ENCODE results near the gene BMP8A.
A peak's percentile ranks its signal among the peaks of the same experiment; 100 is the strongest.
"Not testable (repeated sequence)": the region's sequence is repeated elsewhere in the genome, so short reads cannot be mapped to it uniquely, and the experiment has no call there.

Gene BMP8A

DNA sequence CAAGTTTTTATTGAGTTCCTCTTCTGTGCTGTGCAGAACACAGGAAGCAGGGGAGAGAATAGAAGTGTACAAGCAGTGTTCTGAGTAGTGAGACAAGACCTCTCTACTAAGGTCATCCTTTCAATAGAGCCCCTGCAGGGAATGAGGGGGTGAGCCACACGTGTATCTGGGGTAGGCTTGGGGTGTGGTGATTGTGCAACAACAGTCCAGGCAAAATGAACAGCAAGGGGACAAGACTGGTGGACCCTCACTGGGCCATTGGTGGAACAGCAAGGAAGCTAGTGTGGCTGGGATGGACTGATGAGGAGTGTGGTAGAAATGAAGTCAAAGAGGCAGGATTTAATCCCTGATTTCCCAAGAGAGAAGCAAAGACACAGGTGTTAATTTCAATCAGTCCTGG lies 8.2 kb upstream of the BMP8A start:
- peaks cover 87% of the 10 kb centered on the region for H3K36me3 ChIP-seq (ENCODE audit: control insufficient read depth, insufficient read depth, low read length)
- no peaks in the 10 kb centered on the region for H3K9me3 ChIP-seq (ENCODE audit: control insufficient read depth, low read length)
- no peak overlapping the region for H3K4me3 ChIP-seq (ENCODE audit: extremely low read depth, insufficient read depth, low read length, poor library complexity, severe bottlenecking)
- no peak overlapping the region for H3K27ac ChIP-seq (ENCODE audit: low read depth, low read length, severe bottlenecking)
- 80 to 83% methylated on average over 1 of the region's 1 CpG for WGBS, 2 experiments (ENCODE audit: insufficient coverage in 2 of 2)
- no peaks in the 10 kb centered on the region for H3K4me1 ChIP-seq (ENCODE audit: control insufficient read depth, insufficient read depth, low read length, poor library complexity, severe bottlenecking)

DNA sequence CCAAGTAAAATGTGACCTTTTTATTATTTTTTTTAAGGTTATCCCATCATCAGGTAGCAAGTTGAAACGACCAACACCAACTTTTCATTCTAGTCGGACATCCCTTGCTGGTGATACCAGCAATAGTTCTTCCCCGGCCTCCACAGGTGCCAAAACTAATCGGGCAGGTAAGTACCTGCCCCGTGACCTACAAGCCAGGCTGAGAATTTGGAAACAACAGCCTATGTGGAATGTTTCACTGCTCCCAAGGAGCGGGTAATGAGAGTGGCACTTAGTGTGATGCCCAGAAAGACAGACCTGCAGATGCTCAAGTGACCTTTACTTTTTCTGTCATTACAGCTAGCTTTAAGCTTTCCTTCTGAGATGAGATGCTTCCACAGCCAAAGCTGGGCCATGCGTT lies 6.9 kb upstream of the BMP8A start:
- Histone ChIP-seq H3K9me3 (ENCODE audit: control insufficient read depth, low read length) (no peaks in the 10 kb centered on the region), H3K4me1 (ENCODE audit: control insufficient read depth, insufficient read depth, low read length, poor library complexity, severe bottlenecking) (no peaks in the 10 kb centered on the region), H3K36me3 (ENCODE audit: control insufficient read depth, insufficient read depth, low read length) (peaks cover 74% of the 10 kb centered on the region), H3K4me3 (ENCODE audit: extremely low read depth, insufficient read depth, low read length, poor library complexity, severe bottlenecking) (no peak overlapping the region), H3K27ac (ENCODE audit: low read depth, low read length, severe bottlenecking) (no peak overlapping the region)
- 95 to 98% methylated on average over 6 to 7 of the region's 7 CpGs for WGBS, 2 experiments (ENCODE audit: insufficient coverage in 2 of 2)

GRCh38 chr1:39485046-39485803 lies 6.2 kb upstream of the BMP8A start:
- WGBS, 2 experiments (ENCODE audit: insufficient coverage in 2 of 2), result 97 to 99% methylated on average over 9 to 13 of the region's 14 CpGs
- H3K27ac ChIP-seq (ENCODE audit: low read depth, low read length, severe bottlenecking), result no peak overlapping the region

DNA sequence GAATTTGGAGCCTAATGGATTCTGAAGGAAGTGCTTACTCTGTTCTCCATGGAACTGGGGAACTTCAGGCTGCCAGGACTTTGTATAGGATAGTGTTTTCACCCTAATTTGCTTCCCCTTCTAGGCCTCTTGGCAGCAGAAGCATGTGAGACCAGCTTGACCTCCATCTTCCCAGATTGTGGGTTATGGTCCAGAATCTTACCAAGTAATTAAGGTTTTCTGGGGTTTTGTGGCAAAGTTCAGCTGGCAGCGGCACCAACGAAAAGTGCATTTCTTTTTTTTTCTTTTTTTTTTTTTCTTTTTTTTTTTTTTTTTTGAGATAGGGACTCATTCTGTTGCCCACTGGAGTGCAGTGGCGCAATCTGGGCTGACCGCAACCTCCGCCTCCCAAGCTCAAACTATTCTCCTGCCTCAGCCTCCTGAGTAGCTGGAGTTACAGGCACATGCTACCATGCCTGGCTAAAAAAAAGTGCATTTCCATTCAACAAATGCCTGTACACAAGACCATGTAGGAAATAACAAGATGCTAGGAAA lies 3.4 kb upstream of the BMP8A start:
- Histone ChIP-seq H3K36me3 (ENCODE audit: control insufficient read depth, insufficient read depth, low read length) (peaks cover 43% of the 10 kb centered on the region), H3K4me1 (ENCODE audit: control insufficient read depth, insufficient read depth, low read length, poor library complexity, severe bottlenecking) (no peaks in the 10 kb centered on the region), H3K27ac (ENCODE audit: low read depth, low read length, severe bottlenecking) (no peak overlapping the region), H3K9me3 (ENCODE audit: control insufficient read depth, low read length) (no peaks in the 10 kb centered on the region), H3K4me3 (ENCODE audit: extremely low read depth, insufficient read depth, low read length, poor library complexity, severe bottlenecking) (no peak overlapping the region)
- 100% methylated on average over 2 to 5 of the region's 5 CpGs for WGBS, 2 experiments (ENCODE audit: insufficient coverage in 2 of 2)

More at GRCh38 chr1:39485046-39485803, 6.2 kb upstream of the BMP8A start:
- Histone ChIP-seq H3K4me3 (ENCODE audit: extremely low read depth, insufficient read depth, low read length, poor library complexity, severe bottlenecking) (no peak overlapping the region), H3K4me1 (ENCODE audit: control insufficient read depth, insufficient read depth, low read length, poor library complexity, severe bottlenecking) (no peaks in the 10 kb centered on the region), H3K36me3 (ENCODE audit: control insufficient read depth, insufficient read depth, low read length) (peaks cover 68% of the 10 kb centered on the region), H3K9me3 (ENCODE audit: control insufficient read depth, low read length) (no peaks in the 10 kb centered on the region)

DNA sequence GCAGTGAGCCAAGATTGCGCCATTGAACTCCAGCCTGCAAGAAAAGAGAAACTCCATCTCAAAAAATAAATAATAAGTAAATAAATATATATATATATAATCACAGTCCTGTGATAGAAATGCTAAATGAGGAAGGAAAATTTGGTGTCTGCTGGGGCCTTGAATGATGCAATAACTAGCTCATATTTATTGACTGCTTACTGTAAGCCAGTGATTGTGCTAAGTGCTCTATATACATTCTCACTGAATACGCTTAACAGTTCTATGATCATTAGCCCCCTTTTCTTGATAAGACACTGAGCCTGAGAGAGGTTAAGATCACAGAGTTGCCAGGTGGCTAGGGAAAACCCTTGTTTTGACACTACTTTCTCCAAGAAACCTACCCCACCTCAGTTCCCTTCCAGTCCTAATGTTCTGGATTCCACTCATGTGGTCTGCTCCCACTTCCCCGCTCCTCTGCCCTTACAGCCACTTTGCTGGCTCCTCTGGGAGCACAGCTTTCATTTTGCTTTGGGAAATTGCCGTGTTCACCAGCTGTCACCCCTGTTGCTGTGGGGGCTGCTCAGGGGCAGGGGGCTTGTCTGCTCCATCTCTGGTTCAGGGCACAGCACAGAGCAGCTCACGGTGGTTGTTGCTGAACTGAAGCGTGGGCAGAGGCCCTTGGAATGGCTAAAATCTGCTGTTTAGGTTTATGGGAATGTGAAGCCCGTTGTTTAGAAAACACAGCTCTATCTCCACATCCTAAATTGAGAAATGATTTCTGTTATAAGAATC lies 2.5 kb upstream of the BMP8A start:
- Histone ChIP-seq H3K36me3 (ENCODE audit: control insufficient read depth, insufficient read depth, low read length) (peaks cover 35% of the 10 kb centered on the region), H3K9me3 (ENCODE audit: control insufficient read depth, low read length) (no peaks in the 10 kb centered on the region), H3K27ac (ENCODE audit: low read depth, low read length, severe bottlenecking) (no peak overlapping the region), H3K4me1 (ENCODE audit: control insufficient read depth, insufficient read depth, low read length, poor library complexity, severe bottlenecking) (no peaks in the 10 kb centered on the region), H3K4me3 (ENCODE audit: extremely low read depth, insufficient read depth, low read length, poor library complexity, severe bottlenecking) (no peak overlapping the region)
- 86 to 93% methylated on average over 2 to 3 of the region's 7 CpGs for WGBS, 2 experiments (ENCODE audit: insufficient coverage in 2 of 2)

DNA sequence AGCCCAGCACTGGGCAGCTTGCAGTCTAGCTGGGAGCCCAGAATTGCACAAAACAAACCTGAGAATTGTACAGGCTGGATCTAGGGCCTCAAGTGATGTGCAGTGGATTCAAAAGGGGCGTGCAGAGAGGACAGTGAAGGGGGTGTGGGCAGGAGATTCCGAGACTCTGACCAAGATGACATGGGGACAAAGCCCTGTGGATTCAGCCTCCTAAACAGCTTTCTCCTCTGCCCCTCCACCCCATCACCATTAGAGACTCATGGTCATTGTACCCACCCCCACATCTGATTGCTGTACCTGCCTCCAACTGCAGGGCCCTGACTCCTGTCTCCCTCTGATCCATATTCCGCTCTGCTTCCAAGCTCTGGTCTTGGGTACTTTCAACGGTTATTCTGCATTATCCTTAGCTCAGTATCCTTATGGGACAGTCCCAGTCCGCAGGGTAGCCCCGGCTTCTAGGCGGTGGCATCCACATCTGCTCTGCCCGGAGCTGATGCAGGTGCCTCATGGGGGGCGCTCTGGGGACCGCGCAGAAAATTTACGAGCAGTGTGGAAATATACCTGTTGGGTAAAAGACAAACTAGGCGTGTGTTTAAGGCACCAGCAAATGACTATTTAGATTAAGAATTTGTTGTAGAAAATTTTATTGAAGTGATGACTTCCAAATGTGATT lies 1.7 kb upstream of the BMP8A start:
- no peak overlapping the region for H3K27ac ChIP-seq (ENCODE audit: low read depth, low read length, severe bottlenecking)
- 83 to 84% methylated on average over 12 to 13 of the region's 13 CpGs for WGBS, 2 experiments (ENCODE audit: insufficient coverage in 2 of 2)

DNA sequence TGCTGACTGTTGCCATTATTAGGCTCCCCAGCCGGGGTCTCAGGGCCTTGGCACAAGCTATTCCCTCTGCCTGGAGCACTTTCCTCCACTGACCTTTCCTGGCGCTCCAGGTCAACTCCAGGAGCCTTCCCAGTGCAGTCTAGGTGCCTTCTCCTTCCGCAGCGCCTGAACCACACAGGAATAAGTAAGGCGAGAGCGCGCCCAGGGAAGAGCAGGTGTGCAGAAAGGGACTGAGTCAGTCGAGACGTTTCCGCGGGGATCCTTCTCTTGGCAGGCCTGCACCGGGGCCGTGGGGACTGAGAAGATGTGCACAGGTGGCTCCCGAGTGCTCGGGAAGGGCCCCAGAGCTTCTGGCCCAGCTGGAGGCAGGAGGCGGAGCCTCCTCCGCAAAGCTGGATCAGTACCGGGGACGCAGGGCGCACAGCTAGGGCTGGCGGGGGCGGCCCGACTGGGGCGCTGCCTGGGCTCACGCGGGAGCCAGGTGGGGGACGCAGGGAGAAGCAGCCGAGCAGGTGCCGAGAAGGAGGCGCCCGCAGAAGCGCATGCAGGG lies 765 bp upstream of the BMP8A start:
- Histone ChIP-seq H3K4me1 (ENCODE audit: control insufficient read depth, insufficient read depth, low read length, poor library complexity, severe bottlenecking) (no peaks in the 10 kb centered on the region), H3K36me3 (ENCODE audit: control insufficient read depth, insufficient read depth, low read length) (peaks cover 21% of the 10 kb centered on the region), H3K9me3 (ENCODE audit: control insufficient read depth, low read length) (no peaks in the 10 kb centered on the region), H3K27ac (ENCODE audit: low read depth, low read length, severe bottlenecking) (no peak overlapping the region), H3K4me3 (ENCODE audit: extremely low read depth, insufficient read depth, low read length, poor library complexity, severe bottlenecking) (peak overlapping the region; percentile 14)
- 17 to 20% methylated on average over 26 to 31 of the region's 32 CpGs for WGBS, 2 experiments (ENCODE audit: insufficient coverage in 2 of 2)

More for the DNA sequence above, 1.7 kb upstream of the BMP8A start:
- H3K9me3 ChIP-seq (ENCODE audit: control insufficient read depth, low read length), result no peaks in the 10 kb centered on the region
- no peak overlapping the region for H3K4me3 ChIP-seq (ENCODE audit: extremely low read depth, insufficient read depth, low read length, poor library complexity, severe bottlenecking)
- H3K4me1 ChIP-seq (ENCODE audit: control insufficient read depth, insufficient read depth, low read length, poor library complexity, severe bottlenecking), result no peaks in the 10 kb centered on the region
- H3K36me3 ChIP-seq (ENCODE audit: control insufficient read depth, insufficient read depth, low read length), result peaks cover 31% of the 10 kb centered on the region

GRCh38 chr1:39492118-39493042 lies 944 bp downstream of the BMP8A start:
- not testable (repeated sequence) for H3K4me1 ChIP-seq (ENCODE audit: control insufficient read depth, insufficient read depth, low read length, poor library complexity, severe bottlenecking); H3K36me3 ChIP-seq (ENCODE audit: control insufficient read depth, insufficient read depth, low read length); H3K27ac ChIP-seq (ENCODE audit: low read depth, low read length, severe bottlenecking); H3K4me3 ChIP-seq (ENCODE audit: extremely low read depth, insufficient read depth, low read length, poor library complexity, severe bottlenecking); H3K9me3 ChIP-seq (ENCODE audit: control insufficient read depth, low read length)
- WGBS, 2 experiments (ENCODE audit: insufficient coverage in 2 of 2), result 27 to 56% methylated on average over 18 to 43 of the region's 67 CpGs

DNA sequence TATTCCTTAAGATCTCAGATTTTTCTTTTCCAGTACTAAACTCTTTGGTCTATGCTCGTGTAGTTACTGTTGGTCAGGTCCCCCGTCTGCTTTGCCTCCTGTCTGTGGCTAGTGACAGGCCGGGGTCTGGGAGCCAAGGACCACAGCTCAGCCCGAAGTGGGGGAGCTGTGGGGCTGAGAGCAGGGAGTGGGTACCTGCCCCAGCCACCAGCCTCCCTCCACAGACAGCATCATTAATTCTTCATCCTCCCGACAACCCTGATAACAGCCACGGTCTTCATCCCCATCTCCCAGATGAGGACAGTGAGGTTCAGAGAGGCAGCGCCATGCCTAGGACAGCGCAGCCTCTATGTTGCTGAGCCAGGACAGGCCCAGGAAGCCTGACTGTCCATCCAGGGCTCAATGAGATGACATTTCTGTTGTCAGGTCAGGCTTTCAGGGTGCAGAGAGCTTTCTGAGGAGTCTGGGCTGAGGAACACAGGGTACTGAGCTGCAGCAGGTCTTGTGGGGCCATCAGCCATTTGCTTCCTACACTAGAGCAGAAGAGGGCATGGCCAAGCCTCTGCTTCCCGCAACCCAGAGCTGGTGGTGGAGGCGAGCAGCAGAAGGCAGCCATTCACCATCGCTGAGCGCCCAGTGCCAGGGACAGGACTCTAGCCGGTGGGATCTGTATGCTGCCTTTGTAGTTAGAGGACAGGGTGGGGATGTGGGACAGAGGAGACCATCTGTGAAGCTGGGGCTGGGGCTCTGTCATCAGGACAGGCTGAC lies 1.8 kb downstream of the BMP8A start:
- H3K4me1 ChIP-seq (ENCODE audit: control insufficient read depth, insufficient read depth, low read length, poor library complexity, severe bottlenecking); H3K9me3 ChIP-seq (ENCODE audit: control insufficient read depth, low read length); H3K36me3 ChIP-seq (ENCODE audit: control insufficient read depth, insufficient read depth, low read length); H3K27ac ChIP-seq (ENCODE audit: low read depth, low read length, severe bottlenecking); H3K4me3 ChIP-seq (ENCODE audit: extremely low read depth, insufficient read depth, low read length, poor library complexity, severe bottlenecking): not testable (repeated sequence)
- 90 to 95% methylated on average over 3 to 8 of the region's 13 CpGs for WGBS, 2 experiments (ENCODE audit: insufficient coverage in 2 of 2)
